Parathyroid adenoma (tissue), 2 donors: ENCODE measurements around the gene S1PR2.

Experiments used
- H2AFZ ChIP-seq: fragments of 300-600 bp; sonication (generic); one replicate; pipeline ENCODE4 v1.7.0; 2017; ENCODE audit warnings: antibody characterized with exemption, mild to moderate bottlenecking
- H3K27ac ChIP-seq: fragments of 300-600 bp; sonication (generic); one replicate; pipeline ENCODE4 v1.7.0; 2017
- H3K27me3 ChIP-seq: fragments of 300-600 bp; sonication (generic); one replicate; pipeline ENCODE4 v1.7.0; 2017; ENCODE audit warnings: low read length; ENCODE audit not compliant: control insufficient read depth, insufficient read depth
- H3K36me3 ChIP-seq: fragments of 300-600 bp; sonication (generic); one replicate; pipeline ENCODE4 v1.7.0; 2017; ENCODE audit warnings: low read length; ENCODE audit not compliant: control insufficient read depth, insufficient read depth
- H3K4me1 ChIP-seq: fragments of 300-600 bp; sonication (generic); one replicate; pipeline ENCODE4 v1.7.0; 2017; ENCODE audit warnings: control low read depth
- H3K4me2 ChIP-seq: fragments of 300-600 bp; sonication (generic); one replicate; pipeline ENCODE4 v1.7.0; 2017; ENCODE audit warnings: low read length
- H3K4me3 ChIP-seq: fragments of 300-600 bp; sonication (generic); one replicate; pipeline ENCODE4 v1.7.0; 2017; ENCODE audit warnings: low read depth, low read length
- H3K79me2 ChIP-seq: fragments of 300-600 bp; sonication (generic); one replicate; pipeline ENCODE4 v1.7.0; 2017; ENCODE audit warnings: control low read depth
- H3K9ac ChIP-seq: fragments of 300-600 bp; sonication (generic); one replicate; pipeline ENCODE4 v1.7.0; 2017; ENCODE audit warnings: mild to moderate bottlenecking
- H3K9me3 ChIP-seq: fragments of 300-600 bp; sonication (generic); one replicate; pipeline ENCODE4 v1.7.0; 2017; ENCODE audit warnings: low read length; ENCODE audit not compliant: control insufficient read depth
- TF ChIP-seq, protein P1 (sequence below): fragments of 300-600 bp; sonication (generic); IDR thresholded peaks from one replicate; pipeline ENCODE4 v1.7.0; 2017; ENCODE audit warnings: antibody characterized with exemption, mild to moderate bottlenecking
- donor health status: primary hyperparathyroidism.

The S1PR2 gene

DNA sequence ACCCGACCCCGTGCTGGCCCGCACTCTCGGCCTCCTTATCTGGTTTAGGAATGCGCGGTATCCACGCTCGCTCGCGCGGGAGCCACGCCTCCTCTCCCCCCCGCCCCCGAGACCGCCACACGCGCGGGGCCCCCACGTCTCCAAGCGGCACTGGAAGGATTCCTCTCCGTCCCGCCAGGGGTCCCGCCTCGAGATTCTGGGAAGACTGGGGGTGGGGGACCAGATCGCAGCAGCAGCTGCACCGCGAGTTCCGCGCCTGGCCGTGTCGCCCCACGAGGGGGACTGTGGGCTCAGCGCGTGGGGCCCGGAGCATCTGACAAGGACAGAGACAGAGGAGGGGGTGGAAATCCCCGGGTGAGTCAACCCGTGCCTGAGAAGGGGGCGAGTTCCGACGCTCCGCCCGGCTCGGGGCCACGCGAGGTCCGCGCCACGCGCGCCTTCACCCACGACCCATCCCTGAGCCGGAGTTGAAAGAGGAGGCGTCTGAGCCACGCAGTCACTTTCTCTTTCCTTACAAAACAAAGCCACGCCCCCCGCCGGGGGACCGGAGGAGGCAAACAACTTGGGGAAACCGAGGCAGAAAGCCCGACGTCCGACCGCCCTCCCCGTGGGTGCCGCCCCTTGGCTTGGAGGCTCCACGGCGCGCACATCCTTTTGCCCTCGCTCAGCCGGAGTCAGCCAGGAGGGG lies 814 bp downstream of the S1PR2 start:
- Histone ChIP-seq H3K27me3 (no peaks in the 10 kb centered on the region), H3K79me2 (no peaks in the 10 kb centered on the region), H3K4me2 (peak overlapping the region; percentile 91), H3K36me3 (no peaks in the 10 kb centered on the region), H3K9ac (peak overlapping the region; percentile 78), H3K27ac (peak overlapping the region; percentile 52), H3K4me1 (peaks cover 8% of the 10 kb centered on the region), H2AFZ (peak overlapping the region; percentile 92), H3K9me3 (no peaks in the 10 kb centered on the region), H3K4me3 (peak overlapping the region; percentile 90)
- TF ChIP-seq, protein P1, sequence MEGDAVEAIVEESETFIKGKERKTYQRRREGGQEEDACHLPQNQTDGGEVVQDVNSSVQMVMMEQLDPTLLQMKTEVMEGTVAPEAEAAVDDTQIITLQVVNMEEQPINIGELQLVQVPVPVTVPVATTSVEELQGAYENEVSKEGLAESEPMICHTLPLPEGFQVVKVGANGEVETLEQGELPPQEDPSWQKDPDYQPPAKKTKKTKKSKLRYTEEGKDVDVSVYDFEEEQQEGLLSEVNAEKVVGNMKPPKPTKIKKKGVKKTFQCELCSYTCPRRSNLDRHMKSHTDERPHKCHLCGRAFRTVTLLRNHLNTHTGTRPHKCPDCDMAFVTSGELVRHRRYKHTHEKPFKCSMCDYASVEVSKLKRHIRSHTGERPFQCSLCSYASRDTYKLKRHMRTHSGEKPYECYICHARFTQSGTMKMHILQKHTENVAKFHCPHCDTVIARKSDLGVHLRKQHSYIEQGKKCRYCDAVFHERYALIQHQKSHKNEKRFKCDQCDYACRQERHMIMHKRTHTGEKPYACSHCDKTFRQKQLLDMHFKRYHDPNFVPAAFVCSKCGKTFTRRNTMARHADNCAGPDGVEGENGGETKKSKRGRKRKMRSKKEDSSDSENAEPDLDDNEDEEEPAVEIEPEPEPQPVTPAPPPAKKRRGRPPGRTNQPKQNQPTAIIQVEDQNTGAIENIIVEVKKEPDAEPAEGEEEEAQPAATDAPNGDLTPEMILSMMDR, result no peak

DNA sequence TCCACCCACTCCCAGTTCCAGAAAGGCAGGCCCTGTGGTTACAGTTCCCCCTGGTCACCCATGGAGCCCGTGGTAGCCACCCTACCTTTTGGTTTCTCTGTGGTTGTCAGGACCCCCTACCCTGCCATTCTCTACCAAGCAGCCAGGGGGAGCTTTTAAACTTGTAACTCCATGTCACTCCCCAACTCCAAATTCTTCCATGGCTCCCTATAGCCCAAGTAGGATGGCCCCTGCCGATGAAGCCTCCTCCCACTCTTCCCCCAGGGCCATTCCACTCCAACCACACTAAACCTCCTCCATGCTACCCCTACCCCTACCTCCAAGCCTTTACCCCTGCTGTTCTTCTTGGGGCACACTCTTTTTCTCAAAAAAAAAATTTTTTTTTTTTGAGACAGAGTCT lies 2.2 kb downstream of the S1PR2 start:
- no peaks in the 10 kb centered on the region for H3K79me2 ChIP-seq
- H2AFZ ChIP-seq, result no peak overlapping the region
- no peaks in the 10 kb centered on the region for H3K36me3 ChIP-seq
- TF ChIP-seq, protein P1, result peak; percentile 42
- no peak overlapping the region for H3K9ac ChIP-seq
- H3K9me3 ChIP-seq, result no peaks in the 10 kb centered on the region
- no peaks in the 10 kb centered on the region for H3K27me3 ChIP-seq
- H3K4me3 ChIP-seq, result no peak overlapping the region
- no peak overlapping the region for H3K27ac ChIP-seq
- peaks cover 8% of the 10 kb centered on the region for H3K4me1 ChIP-seq
- H3K4me2 ChIP-seq, result no peak overlapping the region

DNA sequence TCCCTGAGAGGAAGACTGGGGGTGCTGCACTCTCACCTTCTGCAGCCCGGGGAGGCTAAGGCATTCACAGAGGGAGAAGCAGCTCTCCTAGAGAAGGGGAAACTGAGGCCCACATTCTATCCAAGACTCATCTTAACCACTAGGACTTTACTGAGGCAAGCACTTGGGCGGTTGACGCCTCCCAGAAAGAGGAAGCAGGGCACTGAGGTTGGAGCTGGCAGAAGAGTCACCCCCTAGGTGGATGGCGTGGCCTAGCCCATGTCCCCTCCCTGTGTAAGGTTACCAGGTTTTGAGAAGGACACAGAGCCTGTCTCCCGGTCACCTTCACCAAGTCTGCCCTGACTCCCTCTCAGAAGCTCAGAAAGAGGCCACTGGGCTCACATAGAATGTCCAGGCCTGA lies 2.7 kb downstream of the S1PR2 start:
- H3K9me3 ChIP-seq, result no peaks in the 10 kb centered on the region
- no peaks in the 10 kb centered on the region for H3K36me3 ChIP-seq
- H3K79me2 ChIP-seq, result no peaks in the 10 kb centered on the region
- peaks cover 8% of the 10 kb centered on the region for H3K4me1 ChIP-seq
- no peak overlapping the region for H3K4me3 ChIP-seq
- no peak overlapping the region for H3K9ac ChIP-seq
- TF ChIP-seq, protein P1, result no peak
- no peak overlapping the region for H2AFZ ChIP-seq
- no peaks in the 10 kb centered on the region for H3K27me3 ChIP-seq
- H3K27ac ChIP-seq, result no peak overlapping the region
- H3K4me2 ChIP-seq, result no peak overlapping the region

DNA sequence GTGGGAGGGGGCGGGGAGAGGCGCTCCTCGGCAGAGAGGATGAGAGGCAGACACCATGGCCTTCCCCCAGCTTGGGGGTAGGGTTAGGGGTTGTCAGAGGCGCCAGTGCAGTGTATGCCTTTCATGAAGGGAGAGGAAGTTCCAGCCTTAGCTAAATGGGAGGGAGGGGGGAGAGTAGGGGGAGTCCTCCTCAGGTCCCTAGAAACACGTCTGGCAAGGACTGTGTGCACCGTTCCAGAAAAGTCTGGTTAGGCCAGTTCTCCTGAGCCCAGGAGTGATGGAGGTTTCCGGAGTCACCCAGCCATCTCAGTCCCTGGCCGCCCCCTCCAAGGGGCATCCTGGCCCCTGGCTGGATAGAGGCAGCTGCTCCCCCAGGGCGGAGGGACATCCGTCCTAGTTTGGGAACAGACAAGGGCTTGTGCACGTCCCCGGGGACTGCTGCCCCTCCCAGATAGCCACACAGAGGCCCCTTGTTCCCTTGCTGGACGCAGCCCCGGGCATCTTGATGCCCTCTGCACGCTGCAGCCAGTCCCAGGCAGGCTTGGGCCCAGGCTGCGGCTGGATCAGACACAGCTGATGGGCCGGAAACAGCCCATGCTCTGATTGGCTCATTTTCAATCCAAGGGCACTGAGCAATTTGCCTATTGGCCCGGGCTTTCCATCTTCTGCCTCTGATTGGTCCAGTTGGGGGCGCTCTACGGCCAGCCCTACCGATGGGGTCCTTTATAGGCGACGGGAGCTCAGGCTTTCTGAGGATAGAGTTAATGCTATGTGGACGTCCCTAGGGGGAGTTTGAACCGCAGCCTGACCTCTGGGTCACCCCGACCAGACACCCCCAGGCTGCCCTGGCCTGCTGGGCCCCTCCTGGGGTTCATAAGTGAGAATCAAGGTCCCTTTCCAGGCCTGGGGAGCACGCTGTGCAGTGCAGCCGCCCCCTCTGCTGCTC lies 3.8 kb downstream of the S1PR2 start:
- Histone ChIP-seq H3K36me3 (no peaks in the 10 kb centered on the region), H3K27me3 (no peaks in the 10 kb centered on the region), H3K79me2 (no peaks in the 10 kb centered on the region), H3K9me3 (no peaks in the 10 kb centered on the region), H3K4me2 (no peak overlapping the region), H2AFZ (no peak overlapping the region), H3K4me3 (no peak overlapping the region), H3K4me1 (peaks cover 8% of the 10 kb centered on the region), H3K27ac (no peak overlapping the region), H3K9ac (no peak overlapping the region)
- TF ChIP-seq, protein P1, result no peak
